ENCODE results near the gene SIGLEC5. TPM values are rescaled to one million over a fixed set of nuclear protein-coding genes. Genes with fewer than 3 reads are reported as not detected.

SIGLEC5 gene
- total and polyA plus RNA-seq, 2 of the 4 experiments (the other 2 are of a cell fraction), result not detected

GRCh38 chr19:51676566-51677083, 46.4 kb upstream of the SIGLEC5 start:
- no CpG with 5 or more reads among the region's 11 CpGs for WGBS, 2 experiments (ENCODE audit: extremely low coverage in 2 of 2, insufficient read length in 1 of 2)
- TF ChIP-seq POLR2A (IDR thresholded peaks at IDR 0.05; ENCODE audit: low read depth, low read length) (no peak), CHD1 (IDR thresholded peaks at IDR 0.05; ENCODE audit: low read depth, low read length) (no peak), RCOR1 (IDR thresholded peaks at IDR 0.05; ENCODE audit: insufficient replicate concordance, low read length) (no peak), NFE2L2 (IDR thresholded peaks at IDR 0.05; ENCODE audit: low read depth, low read length) (no peak), MAFK (IDR thresholded peaks at IDR 0.05; ENCODE audit: low read depth, low read length) (0 out of 2 replicates have a peak, but pooled peaks have one; percentile 5)
- Histone ChIP-seq H3K9me3 (ENCODE audit: control insufficient read depth, insufficient read depth, low read length) (no peaks in the 10 kb centered on the region), H3K23ac (ENCODE audit: low read depth, low read length) (no peak overlapping the region), H3K14ac (replicated peaks; ENCODE audit: low read depth, low read length) (no peak overlapping the region), H2BK120ac (ENCODE audit: low read depth, low read length) (no peak overlapping the region), H3K56ac (ENCODE audit: extremely low read depth, insufficient read depth, low read length) (no peak overlapping the region), H2BK15ac (ENCODE audit: low read depth, low read length) (no peak overlapping the region), H3K9ac (ENCODE audit: low read depth, low read length) (no peak overlapping the region), H3K27ac (ENCODE audit: insufficient read depth, low read length) (no peak overlapping the region), H3K4me1 (ENCODE audit: control insufficient read depth, insufficient read depth, low read length) (no peaks in the 10 kb centered on the region), H2BK20ac (ENCODE audit: low read depth, low read length) (no peak overlapping the region), H4K91ac (ENCODE audit: insufficient read depth, low read depth, low read length) (no peak overlapping the region), H4K5ac (ENCODE audit: low read depth, low read length) (no peak overlapping the region), H3K79me1 (ENCODE audit: low read depth in 1 of 2, low read length in 2 of 2) (no peaks in the 10 kb centered on the region), H3K4ac (ENCODE audit: low read depth, low read length) (no peak overlapping the region), H2AK9ac (replicated peaks; ENCODE audit: low read depth, low read length, poor library complexity) (no peak overlapping the region), H2AFZ (replicated peaks; ENCODE audit: low read length, poor library complexity) (no peak overlapping the region), H3K36me3 (ENCODE audit: control insufficient read depth, insufficient read depth, low read length) (no peaks in the 10 kb centered on the region), H4K20me1 (ENCODE audit: insufficient read depth, low read length) (no peaks in the 10 kb centered on the region), H3K4me3 (ENCODE audit: insufficient read depth, low read depth, low read length) (no peak overlapping the region), H2AK5ac (ENCODE audit: low read depth, low read length) (no peak overlapping the region), H3K27me3 (ENCODE audit: control insufficient read depth, insufficient read depth, low read length) (no peaks in the 10 kb centered on the region; the same call in 1 of the 2 replicates), H2BK5ac (ENCODE audit: low read depth, low read length, poor library complexity, severe bottlenecking) (no peak overlapping the region), H3K18ac (ENCODE audit: low read depth, low read length) (no peak overlapping the region), H3K9me1 (ENCODE audit: insufficient read depth, low read length) (no peaks in the 10 kb centered on the region), H4K8ac (ENCODE audit: low read depth in 2 of 2, low read length in 2 of 2) (no peak overlapping the region), H3K4me2 (ENCODE audit: low read depth, low read length) (no peak overlapping the region)
- BruUV-seq (replicated peaks), result no TSS peak
- in situ Hi-C loops (cut with MboI; ENCODE audit: low sequenced_read_pairs) (no loop called here), intact Hi-C loops (cut with micrococcal nuclease) (no loop called here), dilution Hi-C loops (cut with HindIII; ENCODE audit: low sequenced_read_pairs, unreplicated experiment) (no loop called here)
- ATAC-seq (ENCODE audit: low read depth) (no peak), DNase-seq (no peak)
- CTCF ChIA-PET, result interaction anchor here (0.6 kb wide), 1 partner anchor 28 kb away, joined by 3 read pairs; no protein-coding TSS in a partner anchor
- POLR2A ChIA-PET (ENCODE audit: unreplicated experiment), result no interaction called here
